ENCODE data around the gene SLC66A1. TPM values are rescaled to one million over a fixed set of nuclear protein-coding genes. Genes with fewer than 3 reads are reported as not detected.

Gene SLC66A1
- polyA plus RNA-seq, 3 donors, result 6.7 to 12.7 (median 12.5) TPM

GRCh38 chr1:19369396-19370090, 57.4 kb downstream of the SLC66A1 start:
- 75 to 88% (median 75%) methylated on average over 16 of the region's 16 CpGs for WGBS, 3 donors
- no peak overlapping the region for H3K27ac ChIP-seq (ENCODE audit: low read depth, low read length)

DNA sequence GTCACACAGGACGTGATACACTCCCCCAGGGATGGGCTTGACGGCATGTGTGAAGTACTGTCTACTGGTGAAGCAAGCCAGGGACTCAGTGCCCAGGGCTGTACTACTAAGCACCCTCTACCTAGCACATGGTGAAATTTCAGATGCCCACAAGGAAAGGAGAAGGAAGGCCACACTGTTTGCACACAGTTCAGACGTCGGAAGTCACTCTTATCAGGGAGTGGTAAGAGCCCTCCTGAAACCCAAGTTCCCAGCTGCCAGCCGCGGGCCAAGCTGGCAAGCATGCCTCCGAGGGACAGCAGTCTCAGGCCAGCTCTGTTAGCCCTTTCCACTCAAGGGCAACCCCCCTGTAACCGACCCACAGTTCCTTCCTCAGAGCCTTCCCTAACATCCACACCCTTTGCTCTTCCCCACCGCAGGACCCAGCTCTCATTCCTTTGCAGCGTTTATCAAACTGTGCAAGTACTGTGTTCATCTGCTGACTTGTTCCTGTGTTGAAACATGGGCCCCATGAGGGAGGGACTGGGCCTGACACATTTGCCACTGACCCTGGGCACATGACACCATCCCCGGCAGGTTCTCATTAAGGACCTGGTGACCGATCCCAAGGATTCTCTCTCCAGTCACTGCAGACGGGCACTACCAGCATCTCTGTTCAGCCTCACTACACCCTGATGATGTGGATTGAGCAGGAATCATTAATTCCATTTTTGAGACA, 58.5 kb downstream of the SLC66A1 start:
- WGBS, 3 donors, result 49 to 80% (median 57%) methylated on average over 13 of the region's 13 CpGs
- H3K27ac ChIP-seq (ENCODE audit: low read depth, low read length), result no peak overlapping the region

- H3K27ac ChIP-seq (ENCODE audit: low read depth, low read length), result no peak overlapping the region
- 89 to 95% (median 93%) methylated on average over 23 of the region's 23 CpGs for WGBS, 3 donors
Observed at GRCh38 chr1:19371226-19372135, 59.4 kb downstream of the SLC66A1 start.

GRCh38 chr1:19372136-19372514, 60.0 kb downstream of the SLC66A1 start:
- 89 to 91% (median 91%) methylated on average over 5 of the region's 5 CpGs for WGBS, 3 donors
- H3K27ac ChIP-seq (ENCODE audit: low read depth, low read length), result no peak overlapping the region

- WGBS, 3 donors, result 79 to 89% (median 80%) methylated on average over 7 of the region's 7 CpGs
- H3K27ac ChIP-seq (ENCODE audit: low read depth, low read length), result no peak overlapping the region
Observed at GRCh38 chr1:19372602-19373001, 60.5 kb downstream of the SLC66A1 start.

DNA sequence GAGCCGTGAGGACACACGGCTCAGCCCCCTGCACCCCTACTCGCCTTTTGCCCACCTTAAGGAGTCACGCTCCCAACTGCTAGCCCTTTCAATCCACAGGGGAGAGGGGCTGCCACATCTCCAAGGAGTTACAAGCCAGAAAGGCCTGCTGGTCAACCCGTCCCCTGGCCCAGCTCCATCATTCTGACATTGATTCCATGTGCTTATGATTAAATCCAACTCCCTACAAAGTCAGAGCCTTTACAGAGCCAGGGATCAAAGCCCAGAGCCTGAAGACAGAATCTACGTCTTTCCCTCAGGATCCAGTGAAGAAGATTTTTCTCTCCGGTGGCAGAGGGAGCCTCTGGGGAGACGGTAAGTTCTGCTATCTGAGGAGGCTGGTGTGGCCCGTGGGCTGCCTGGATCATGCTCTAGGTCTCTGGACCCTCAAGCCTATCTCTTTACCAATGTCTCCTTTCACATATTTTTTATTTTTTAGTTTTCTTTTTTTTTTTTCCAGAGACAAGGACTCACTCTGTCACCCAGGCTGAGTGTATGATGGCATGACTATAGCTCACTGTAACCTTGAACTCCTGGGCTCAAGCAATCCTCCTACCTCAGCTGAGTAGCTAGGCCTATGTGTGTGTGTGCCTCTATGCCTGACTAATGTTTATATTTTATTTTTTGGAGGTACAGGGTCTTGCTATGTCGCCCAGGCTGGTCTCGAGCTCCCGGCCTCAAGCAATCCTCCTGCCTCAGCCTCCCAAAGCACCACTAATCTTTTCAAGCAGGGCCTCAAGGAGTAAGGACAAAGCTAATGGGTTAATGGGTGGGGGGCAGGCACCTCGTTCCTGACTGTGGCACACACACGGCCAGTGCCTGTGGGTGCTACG, 61.3 kb downstream of the SLC66A1 start:
- H3K27ac ChIP-seq (ENCODE audit: low read depth, low read length), result no peak overlapping the region
- 76 to 84% (median 81%) methylated on average over 15 of the region's 15 CpGs for WGBS, 3 donors

DNA sequence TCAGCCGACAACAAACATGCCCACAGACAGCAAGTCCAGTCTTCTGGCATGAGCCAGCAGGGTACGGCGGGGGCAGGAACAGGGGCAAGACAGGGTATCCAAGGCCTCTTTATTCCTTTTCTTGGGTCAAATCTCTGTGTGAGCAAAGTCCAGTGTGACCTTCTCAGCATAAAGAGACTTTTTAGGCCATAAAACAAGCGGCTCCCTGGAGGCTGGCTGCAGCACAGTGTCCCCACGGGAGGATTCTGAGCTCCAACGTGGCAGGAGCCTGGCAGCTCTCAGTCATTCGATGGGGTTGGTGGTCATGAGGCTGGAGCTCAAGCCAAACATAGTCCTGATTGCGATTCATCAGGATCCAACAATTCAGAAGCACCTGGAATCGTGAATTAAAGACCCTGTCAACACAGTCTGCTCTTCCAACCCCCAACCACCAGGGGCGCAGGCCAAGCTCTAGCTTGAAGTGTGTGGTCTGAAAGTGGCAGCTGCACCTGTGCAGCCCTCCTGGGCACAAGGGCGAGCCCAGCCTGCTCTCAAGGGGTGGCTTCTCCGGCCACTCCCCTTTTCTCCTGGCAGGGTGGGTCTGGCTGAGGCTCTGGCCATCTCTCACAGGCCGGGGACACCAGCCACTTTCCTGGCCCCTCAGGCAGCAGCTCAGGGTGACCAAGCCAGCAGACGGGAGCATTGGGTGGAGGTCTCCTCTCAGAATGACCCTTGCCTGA, 62.1 kb downstream of the SLC66A1 start:
- 83 to 89% (median 86%) methylated on average over 14 of the region's 14 CpGs for WGBS, 3 donors
- no peak overlapping the region for H3K27ac ChIP-seq (ENCODE audit: low read depth, low read length)

DNA sequence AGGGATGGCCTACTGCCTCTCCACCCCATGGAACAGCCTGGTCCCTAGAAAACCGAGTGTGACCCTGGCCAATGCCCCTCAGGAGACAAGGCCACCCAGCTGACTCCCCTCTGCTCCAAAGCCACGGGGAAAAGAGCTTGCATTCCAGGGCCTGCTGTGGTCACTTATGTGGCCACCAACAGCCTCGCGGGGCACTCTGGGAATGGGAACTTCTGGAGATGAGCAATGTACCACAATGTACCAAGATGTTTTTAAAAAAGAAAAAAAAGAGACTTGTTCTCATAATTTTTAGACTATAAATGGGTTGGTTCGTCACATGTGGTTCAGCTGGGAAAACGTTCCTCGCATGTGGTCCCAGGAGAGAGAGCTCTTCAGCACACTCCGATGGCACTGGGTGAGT, 62.8 kb downstream of the SLC66A1 start:
- WGBS, 3 donors, result 83 to 87% (median 84%) methylated on average over 8 of the region's 8 CpGs
- no peak overlapping the region for H3K27ac ChIP-seq (ENCODE audit: low read depth, low read length)

DNA sequence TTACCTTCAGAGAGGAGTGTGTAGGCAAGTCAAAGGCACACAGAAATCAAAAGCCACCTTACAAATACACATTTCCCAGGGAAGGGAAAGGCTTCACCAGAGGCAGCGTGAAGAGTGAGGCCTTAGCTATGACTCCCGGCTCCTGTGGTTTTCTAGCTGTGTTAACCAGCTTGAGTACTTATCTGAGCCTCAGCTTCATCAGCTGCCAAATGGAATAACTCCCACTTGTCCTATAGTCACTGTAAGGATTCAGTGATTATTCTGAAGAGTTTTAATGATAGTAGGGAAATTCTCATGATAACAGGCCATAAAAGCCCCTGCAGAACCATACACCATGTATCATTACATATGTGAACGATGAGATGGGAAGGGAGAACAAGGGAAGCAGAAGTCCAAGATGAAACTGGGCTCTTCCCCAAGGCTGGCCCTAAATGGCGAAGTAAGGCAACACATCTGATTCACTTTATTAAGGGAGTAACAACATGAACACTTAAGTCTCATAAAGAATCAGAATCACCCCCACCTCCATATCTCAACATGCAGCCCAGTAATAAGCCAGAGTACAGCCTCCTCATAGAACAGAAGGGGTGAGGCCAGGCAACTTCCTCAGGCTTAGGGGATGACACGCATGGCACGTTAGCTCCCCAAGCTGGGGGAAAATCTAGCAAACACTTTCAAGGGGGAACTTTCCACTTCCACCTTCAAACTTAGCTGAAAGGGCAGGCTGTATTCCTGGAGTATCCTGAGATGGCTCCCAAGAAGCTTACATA, 63.7 kb downstream of the SLC66A1 start:
- H3K27ac ChIP-seq (ENCODE audit: low read depth, low read length), result no peak overlapping the region
- WGBS, 3 donors, result 72 to 90% (median 78%) methylated on average over 6 of the region's 6 CpGs

DNA sequence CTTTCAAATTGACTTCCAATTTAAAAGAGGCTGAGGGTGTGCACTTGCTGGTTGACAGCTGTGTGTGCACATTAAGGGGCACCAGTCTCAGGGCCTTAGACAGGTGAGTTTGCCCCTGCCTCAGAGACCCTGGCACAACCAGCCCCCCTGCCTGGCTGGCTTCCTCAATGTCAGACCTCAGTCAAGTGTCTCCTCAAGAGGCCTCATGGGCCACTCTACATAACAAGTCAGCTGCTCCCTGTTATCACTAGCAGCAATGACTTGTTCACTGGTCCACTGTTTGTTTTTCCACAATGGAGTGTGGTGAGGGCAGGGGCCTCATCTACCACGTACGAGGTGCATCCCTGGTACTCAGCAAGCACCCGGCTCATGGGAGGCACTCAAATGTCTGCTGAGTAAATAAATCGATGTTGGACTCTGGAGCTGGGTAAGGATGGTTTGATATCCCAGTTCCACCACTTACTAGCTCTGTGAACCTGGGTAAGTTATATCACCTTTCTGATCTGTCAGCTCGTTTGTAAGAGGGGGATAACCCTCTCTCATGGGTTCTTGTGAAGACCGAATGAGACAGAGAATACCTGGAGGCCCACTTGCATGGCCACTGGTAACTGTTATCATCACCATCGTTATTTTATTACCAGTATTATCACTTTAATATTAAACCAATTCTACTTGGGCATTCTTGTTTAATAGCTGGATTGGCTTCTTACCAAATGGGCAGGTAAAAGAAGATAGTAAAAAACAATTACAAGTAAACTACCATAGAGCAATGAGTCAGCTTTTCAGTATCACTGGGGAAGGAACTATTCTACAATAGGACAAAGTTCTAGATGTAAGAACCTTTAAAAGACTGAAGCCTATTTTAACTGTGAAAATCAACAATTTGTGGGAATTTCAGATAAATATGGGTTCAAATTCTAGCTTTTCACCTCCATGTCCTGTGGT, 64.6 kb downstream of the SLC66A1 start:
- no peak overlapping the region for H3K27ac ChIP-seq (ENCODE audit: low read depth, low read length)
- 95 to 97% (median 96%) methylated on average over 7 of the region's 7 CpGs for WGBS, 3 donors

- 89 to 96% (median 92%) methylated on average over 17 of the region's 17 CpGs for WGBS, 3 donors
- H3K27ac ChIP-seq (ENCODE audit: low read depth, low read length), result no peak overlapping the region
Observed at GRCh38 chr1:19377812-19378718, 65.9 kb downstream of the SLC66A1 start.
